Chondrocyte (in vitro differentiated cells): Measurements from ENCODE around the gene PTPRN2. TPM values are rescaled to one million over a fixed set of nuclear protein-coding genes. Genes with fewer than 3 reads are reported as not detected.

ENCODE experiments used
- DNase-seq: peaks from one replicate; pipeline ENCODE4 v3.0.0; 2021; ENCODE audit warnings: mixed read lengths, low spot score
- H3K27ac Mint-ChIP-seq: one replicate; pipeline ENCODE4 v1.8.0; 2021; ENCODE audit warnings: mild to moderate bottlenecking, moderate library complexity, mixed read lengths; ENCODE audit not compliant: unreplicated experiment
- H3K27me3 Mint-ChIP-seq: 2 replicates; pipeline ENCODE4 v1.8.0; 2021; ENCODE audit warnings: low read depth, mixed read lengths
- H3K36me3 Mint-ChIP-seq: 2 replicates; pipeline ENCODE4 v1.8.0; 2021; ENCODE audit warnings: low read depth, mixed read lengths
- H3K4me1 Mint-ChIP-seq: 2 replicates; pipeline ENCODE4 v1.8.0; 2021; ENCODE audit warnings: low read depth, mild to moderate bottlenecking, mixed read lengths
- H3K4me3 Mint-ChIP-seq: one replicate; pipeline ENCODE4 v1.8.0; 2021; ENCODE audit warnings: mild to moderate bottlenecking, moderate library complexity, mixed read lengths; ENCODE audit not compliant: unreplicated experiment
- H3K9me3 Mint-ChIP-seq: 2 replicates; pipeline ENCODE4 v1.8.0; 2021; ENCODE audit warnings: low read depth, mixed read lengths
- total RNA-seq: library from RNA; stranded (reverse); gene quantifications from 3 replicates; pipeline ENCODE4 v1.2.1, GENCODE V29; 2021
- TF ChIP-seq, protein P1 (sequence below): fragments of 200-600 bp; sonication (generic); IDR thresholded peaks from 2 replicates; pipeline ENCODE4 v1.5.0; 2021; ENCODE audit warnings: antibody characterized with exemption, mild to moderate bottlenecking, moderate library complexity

The PTPRN2 gene
- total RNA-seq, 1 donor from 2014 or later, result 0.30 TPM

DNA sequence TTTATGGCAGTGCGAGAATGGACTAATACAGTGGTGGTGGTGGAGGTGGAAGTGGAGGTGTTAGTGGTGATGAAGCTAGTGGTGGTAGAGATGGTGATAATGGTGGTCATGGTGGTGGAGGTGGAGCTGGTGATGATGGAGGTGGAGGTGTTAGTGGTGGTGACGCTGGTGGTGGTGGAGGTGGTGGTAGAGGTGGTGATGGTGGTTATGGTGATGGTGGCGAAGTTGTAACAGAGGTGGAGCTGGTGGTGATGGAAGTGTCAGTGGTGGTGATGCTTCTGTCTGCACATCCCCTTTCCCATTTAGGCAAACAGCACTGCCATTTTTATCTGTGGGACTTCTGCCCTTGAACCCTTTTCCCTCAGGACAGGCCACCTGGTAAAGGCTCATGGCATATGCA, 7.4 kb upstream of the PTPRN2 start:
- no peaks in the 10 kb centered on the region for H3K27me3 Mint-ChIP-seq
- DNase-seq, result no peak

DNA sequence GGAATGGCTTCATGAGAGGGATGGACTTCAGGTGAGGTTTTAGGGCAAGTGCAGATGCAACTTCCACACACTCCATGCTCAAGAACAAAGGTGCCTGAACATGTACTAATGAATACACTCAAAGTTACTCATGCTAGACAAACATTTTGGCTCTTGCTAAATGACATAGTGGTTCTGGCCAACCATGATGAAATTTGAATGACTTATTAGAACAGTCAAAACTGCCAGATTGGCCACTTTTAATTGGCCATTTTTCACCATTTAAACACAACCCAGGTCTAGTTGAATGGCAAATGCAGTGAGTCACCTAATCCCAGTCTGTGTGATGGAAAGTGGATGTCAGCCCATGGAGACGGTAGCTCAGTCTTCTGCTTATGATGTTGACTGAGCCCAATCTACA, 4.9 kb upstream of the PTPRN2 start:
- Mint-ChIP-seq H3K9me3 (peaks cover 6% of the 10 kb centered on the region), H3K36me3 (no peaks in the 10 kb centered on the region), H3K27ac (no peak overlapping the region)

More for the DNA sequence above, 7.4 kb upstream of the PTPRN2 start:
- Mint-ChIP-seq H3K9me3 (peaks cover 6% of the 10 kb centered on the region), H3K27ac (no peak overlapping the region), H3K36me3 (no peaks in the 10 kb centered on the region), H3K4me1 (no peaks in the 10 kb centered on the region), H3K4me3 (no peak overlapping the region)
- TF ChIP-seq, protein P1, sequence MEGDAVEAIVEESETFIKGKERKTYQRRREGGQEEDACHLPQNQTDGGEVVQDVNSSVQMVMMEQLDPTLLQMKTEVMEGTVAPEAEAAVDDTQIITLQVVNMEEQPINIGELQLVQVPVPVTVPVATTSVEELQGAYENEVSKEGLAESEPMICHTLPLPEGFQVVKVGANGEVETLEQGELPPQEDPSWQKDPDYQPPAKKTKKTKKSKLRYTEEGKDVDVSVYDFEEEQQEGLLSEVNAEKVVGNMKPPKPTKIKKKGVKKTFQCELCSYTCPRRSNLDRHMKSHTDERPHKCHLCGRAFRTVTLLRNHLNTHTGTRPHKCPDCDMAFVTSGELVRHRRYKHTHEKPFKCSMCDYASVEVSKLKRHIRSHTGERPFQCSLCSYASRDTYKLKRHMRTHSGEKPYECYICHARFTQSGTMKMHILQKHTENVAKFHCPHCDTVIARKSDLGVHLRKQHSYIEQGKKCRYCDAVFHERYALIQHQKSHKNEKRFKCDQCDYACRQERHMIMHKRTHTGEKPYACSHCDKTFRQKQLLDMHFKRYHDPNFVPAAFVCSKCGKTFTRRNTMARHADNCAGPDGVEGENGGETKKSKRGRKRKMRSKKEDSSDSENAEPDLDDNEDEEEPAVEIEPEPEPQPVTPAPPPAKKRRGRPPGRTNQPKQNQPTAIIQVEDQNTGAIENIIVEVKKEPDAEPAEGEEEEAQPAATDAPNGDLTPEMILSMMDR, result no peak

DNA sequence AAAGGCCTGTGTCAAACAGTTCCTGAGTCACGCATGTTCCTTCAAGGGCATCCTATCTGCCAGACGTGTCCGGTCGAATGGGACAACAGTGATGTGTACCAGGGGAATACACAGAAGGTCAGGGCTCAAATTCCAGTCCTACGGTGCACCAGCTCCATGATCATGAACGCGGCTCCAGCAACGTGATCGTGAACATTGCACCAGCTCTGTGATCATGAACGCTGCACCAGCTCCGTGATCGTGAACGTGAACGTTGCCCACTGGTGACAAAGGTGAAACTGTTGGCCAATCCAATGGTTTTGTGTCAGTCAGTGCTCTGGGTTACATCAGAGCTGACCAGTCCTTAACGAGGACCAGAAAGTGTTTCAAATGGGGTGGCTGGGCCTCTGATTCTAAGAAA, 4.3 kb upstream of the PTPRN2 start:
- Mint-ChIP-seq H3K36me3 (no peaks in the 10 kb centered on the region), H3K27me3 (peaks cover 5% of the 10 kb centered on the region), H3K4me1 (no peaks in the 10 kb centered on the region), H3K27ac (no peak overlapping the region), H3K9me3 (peaks cover 6% of the 10 kb centered on the region), H3K4me3 (no peak overlapping the region)
- TF ChIP-seq, protein P1, result no peak
- DNase-seq, result no peak

More for the DNA sequence above, 4.9 kb upstream of the PTPRN2 start:
- H3K4me1 Mint-ChIP-seq, result no peaks in the 10 kb centered on the region
- H3K27me3 Mint-ChIP-seq, result peaks cover 5% of the 10 kb centered on the region
- TF ChIP-seq, protein P1, result no peak
- H3K4me3 Mint-ChIP-seq, result no peak overlapping the region
- DNase-seq, result no peak

DNA sequence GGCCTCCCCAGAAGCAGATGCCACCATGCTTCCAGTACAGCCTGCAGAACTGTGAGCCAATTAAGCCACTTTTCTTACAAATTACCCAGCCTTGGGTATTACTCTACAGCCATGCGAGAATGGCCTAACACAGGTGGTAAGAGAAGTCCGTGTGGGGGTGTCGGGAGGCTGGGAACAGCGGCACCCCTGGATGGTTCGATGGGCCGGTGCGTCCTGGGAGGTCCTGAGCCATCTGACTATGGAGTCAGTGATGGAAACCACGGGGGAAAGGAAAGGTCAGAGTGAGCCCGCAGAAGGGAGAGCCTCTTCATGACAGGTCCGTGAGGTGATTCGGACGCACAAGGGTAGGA, 2.5 kb upstream of the PTPRN2 start:
- Mint-ChIP-seq H3K27ac (no peak overlapping the region), H3K27me3 (peaks cover 13% of the 10 kb centered on the region), H3K36me3 (no peaks in the 10 kb centered on the region), H3K4me1 (peaks cover 3% of the 10 kb centered on the region), H3K9me3 (peaks cover 6% of the 10 kb centered on the region), H3K4me3 (no peak overlapping the region)
- TF ChIP-seq, protein P1, result no peak
- no peak for DNase-seq

DNA sequence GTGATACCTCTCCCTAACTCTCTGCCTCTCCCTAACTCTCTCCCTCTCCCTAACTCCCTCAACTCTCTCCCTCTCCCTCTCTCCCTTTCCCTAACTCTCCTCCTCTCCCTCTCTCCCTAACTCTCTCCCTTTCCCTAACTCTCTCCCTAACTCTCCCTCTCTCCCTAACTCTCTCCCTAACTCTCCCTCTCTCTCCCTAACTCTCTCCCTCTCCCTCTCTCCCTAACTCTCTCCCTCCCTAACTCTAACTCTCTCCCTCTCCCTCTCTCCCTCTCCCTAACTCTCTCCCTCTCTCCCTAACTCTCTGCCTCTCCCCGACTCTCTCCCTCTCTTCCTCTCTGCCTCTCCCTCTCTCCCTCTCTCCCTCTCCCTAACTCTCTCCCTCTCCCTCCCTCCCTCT, 2.0 kb upstream of the PTPRN2 start:
- Mint-ChIP-seq H3K4me3 (no peak overlapping the region), H3K9me3 (peaks cover 6% of the 10 kb centered on the region), H3K27ac (no peak overlapping the region), H3K4me1 (peaks cover 3% of the 10 kb centered on the region), H3K27me3 (peaks cover 13% of the 10 kb centered on the region), H3K36me3 (no peaks in the 10 kb centered on the region)
- no peak for DNase-seq
- TF ChIP-seq, protein P1, result no peak
